Activated CD4-positive, alpha-beta T cell treated with anti-CD3 and anti-CD28 coated beads for 1 hour (primary cell): ENCODE data around the gene SNED1.

Experiments used
- DNase-seq: peaks from one replicate; pipeline ENCODE4 v3.0.0-alpha.2; 2020

Gene SNED1

GRCh38 chr2:240992572-240993291 lies 5.7 kb upstream of the SNED1 start:
- DNase-seq = no peak

GRCh38 chr2:240993446-240994170 lies 4.8 kb upstream of the SNED1 start:
- DNase-seq = no peak

- no peak for DNase-seq
Measured at GRCh38 chr2:240994171-240994896, 4.1 kb upstream of the SNED1 start.

- no peak for DNase-seq
Measured at GRCh38 chr2:240995041-240996021, 3.1 kb upstream of the SNED1 start.

GRCh38 chr2:240996161-240996833 lies 2.1 kb upstream of the SNED1 start:
- DNase-seq = no peak

- no peak for DNase-seq
Measured at GRCh38 chr2:240996834-240997140, 1.6 kb upstream of the SNED1 start.

- no peak for DNase-seq
Measured at GRCh38 chr2:240997141-240997855, 1.1 kb upstream of the SNED1 start.

GRCh38 chr2:240998706-240998994 lies 232 bp downstream of the SNED1 start:
- DNase-seq = no peak

GRCh38 chr2:240998995-240999791 lies 775 bp downstream of the SNED1 start:
- peak; percentile 4 for DNase-seq

GRCh38 chr2:240999873-241000541 lies 1.6 kb downstream of the SNED1 start:
- peak; percentile 4 for DNase-seq

- peak; percentile 6 for DNase-seq
Measured at GRCh38 chr2:241000831-241001321, 2.5 kb downstream of the SNED1 start.

- peak; percentile 6 for DNase-seq
Measured at GRCh38 chr2:241001413-241002274, 3.2 kb downstream of the SNED1 start.

- DNase-seq = no peak
Measured at GRCh38 chr2:241002275-241003046, 4.0 kb downstream of the SNED1 start.

- no peak for DNase-seq
Measured at GRCh38 chr2:241003047-241003360, 4.6 kb downstream of the SNED1 start.

- no peak for DNase-seq
Measured at GRCh38 chr2:241003369-241003768, 5.0 kb downstream of the SNED1 start.

- DNase-seq = no peak
Measured at GRCh38 chr2:241003830-241004564, 5.6 kb downstream of the SNED1 start.

GRCh38 chr2:241005569-241005968 lies 7.2 kb downstream of the SNED1 start:
- no peak for DNase-seq

- DNase-seq = no peak
Measured at GRCh38 chr2:241006412-241006811, 8.0 kb downstream of the SNED1 start.
